Subcutaneous adipose tissue (tissue), 4 donors: Measurements from ENCODE around the gene GPHN. TPM values are rescaled to one million over a fixed set of nuclear protein-coding genes. Genes with fewer than 3 reads are reported as not detected.

Source experiments
- CTCF ChIP-seq: fragments of 450-650 bp; IDR thresholded peaks from one replicate; pipeline ENCODE4 v1.5.1; 2016; ENCODE audit warnings: low read depth, mild to moderate bottlenecking, control low read depth, antibody characterized with exemption, moderate library complexity
- total RNA-seq, 4 donors: library from RNA; depleted of rRNA; stranded (reverse); fragments of >200 nt; gene quantifications; one replicate each; pipeline ENCODE4 v1.1.0, GENCODE V29; 2016

GPHN gene
- total RNA-seq, 4 donors from 2014 or later: 18.0 to 38.2 (median 20.5) TPM

GRCh38 chr14:67010602-67011001 lies 502.7 kb downstream of the GPHN start:
- no peak for TF ChIP-seq CTCF

- no peak for TF ChIP-seq CTCF
Observed at GRCh38 chr14:67016856-67017255, 508.9 kb downstream of the GPHN start.

GRCh38 chr14:67018720-67019119 lies 510.8 kb downstream of the GPHN start:
- TF ChIP-seq CTCF: no peak

GRCh38 chr14:67019796-67020195 lies 511.8 kb downstream of the GPHN start:
- no peak for TF ChIP-seq CTCF

GRCh38 chr14:67031920-67032774 lies 524.2 kb downstream of the GPHN start:
- TF ChIP-seq CTCF: no peak

GRCh38 chr14:67045440-67045839 lies 537.5 kb downstream of the GPHN start:
- no peak for TF ChIP-seq CTCF

GRCh38 chr14:67050896-67051295 lies 542.9 kb downstream of the GPHN start:
- TF ChIP-seq CTCF: no peak
